HT1080 (cell line): Measurements from ENCODE around the gene LRRC27. TPM values are rescaled to one million over a fixed set of nuclear protein-coding genes. Genes with fewer than 3 reads are reported as not detected.
A peak's percentile ranks its signal among the peaks of the same experiment; 100 is the strongest.

Experiments
- DNase-seq: peaks from one replicate; pipeline ENCODE4 v3.0.0-alpha.2; 2015; ENCODE audit warnings: low read depth
- total RNA-seq: library from RNA; depleted of rRNA; stranded (reverse); fragments of >200 nt; shearing (Covaris generic); gene quantifications from 2 replicates; pipeline ENCODE4 v1.2.3, GENCODE V29; 2014

The LRRC27 gene
- total RNA-seq, 1 experiment from 2014 or later = 5.2 TPM

DNA sequence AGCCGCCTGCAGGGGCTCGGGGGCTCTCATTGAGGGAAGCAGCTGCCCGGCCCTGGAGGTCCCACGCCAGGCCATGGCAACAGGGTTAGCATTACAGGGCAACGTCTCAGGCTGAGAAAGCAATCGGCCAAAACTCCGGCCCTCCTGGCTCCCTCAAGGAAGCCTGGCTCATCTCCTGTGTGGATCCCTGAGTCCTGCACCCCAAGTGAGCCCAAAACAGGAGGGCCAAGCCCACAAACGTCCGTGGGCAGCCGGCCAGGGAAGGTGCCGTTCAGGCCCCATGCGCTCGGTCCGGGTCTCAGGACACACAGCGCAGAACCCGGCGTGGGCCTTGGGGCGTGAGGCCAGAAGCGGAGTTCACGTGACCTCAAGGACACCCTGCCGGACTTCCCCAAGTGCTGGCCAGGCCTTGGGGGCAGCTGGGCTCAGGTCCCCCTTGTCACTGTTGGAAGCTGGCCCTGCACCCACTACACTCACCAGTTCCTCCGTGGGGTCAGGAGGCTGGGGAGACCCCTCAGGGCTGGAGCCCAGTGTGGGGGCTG is 57.0 kb downstream of the LRRC27 start:
- no peak for DNase-seq

DNA sequence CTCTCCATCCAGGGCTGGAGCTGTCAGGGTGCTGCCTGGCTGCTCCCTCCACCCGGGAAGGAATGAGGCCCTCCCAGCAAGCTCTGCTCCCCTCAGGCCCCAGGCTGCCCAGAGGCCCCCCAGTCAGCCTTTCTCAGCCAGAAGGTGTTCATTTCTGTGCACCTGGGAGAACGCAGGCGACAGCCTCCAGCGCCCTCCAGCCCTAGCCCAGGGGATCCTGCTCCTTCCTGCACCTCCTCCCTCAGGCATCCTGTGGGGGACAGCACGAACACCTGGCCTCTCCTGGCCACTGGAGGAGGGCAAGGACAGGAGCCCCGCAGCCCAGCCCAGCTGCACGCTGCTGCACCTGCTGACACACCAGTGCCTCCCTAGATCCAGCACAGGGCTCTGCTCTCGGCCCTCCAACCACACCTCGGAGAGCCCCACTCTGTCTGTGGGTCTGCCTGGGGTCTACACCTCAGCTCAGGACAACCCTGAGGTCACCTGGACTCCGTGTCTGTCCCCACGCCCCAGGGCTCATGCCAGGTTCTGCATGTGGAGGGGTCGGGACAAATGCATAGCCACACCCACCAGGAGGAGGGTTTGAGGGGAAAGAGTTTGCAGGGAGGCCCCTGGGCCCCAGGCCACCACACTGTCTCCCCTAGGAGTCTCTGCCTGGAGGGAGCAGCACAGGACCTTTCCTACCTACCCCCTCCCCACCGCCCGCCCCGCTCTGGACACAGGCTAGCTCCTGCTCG is 57.6 kb downstream of the LRRC27 start:
- no peak for DNase-seq

DNA sequence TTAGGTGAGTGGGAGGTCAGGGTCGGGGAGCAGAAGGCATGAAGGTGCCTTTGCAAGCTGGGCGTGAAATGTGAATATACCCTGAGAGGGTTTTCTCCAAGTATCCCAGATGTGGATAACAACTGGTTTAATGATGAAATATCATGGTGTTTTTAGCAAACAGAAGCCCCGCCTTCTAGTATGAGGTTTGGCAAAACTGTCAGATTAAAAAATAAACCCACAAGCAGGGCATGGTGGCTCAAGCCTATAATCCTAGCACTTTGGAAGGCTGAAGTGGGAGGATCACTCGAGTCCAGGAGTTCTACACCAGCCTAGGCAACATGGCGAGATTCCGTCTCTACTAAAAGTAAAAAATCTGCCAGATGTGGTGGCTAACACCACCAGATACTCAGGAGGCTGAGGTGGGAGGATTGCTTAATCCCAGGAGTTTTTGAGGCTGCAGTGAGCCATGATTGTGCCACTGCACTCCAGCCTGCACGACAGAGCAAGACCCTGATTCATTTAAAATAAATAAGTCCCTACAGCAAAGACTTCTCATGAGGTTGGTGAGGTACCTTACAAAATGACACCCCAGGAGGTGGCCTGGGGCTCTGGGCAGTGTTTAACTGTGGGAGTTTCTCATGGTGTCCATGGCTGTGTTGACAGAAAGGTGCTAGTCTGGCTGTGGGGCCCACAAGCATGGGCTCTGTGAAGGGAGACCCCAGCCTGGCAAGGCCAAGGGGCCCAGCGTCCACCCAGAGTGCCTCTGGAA is 58.4 kb downstream of the LRRC27 start:
- no peak for DNase-seq

DNA sequence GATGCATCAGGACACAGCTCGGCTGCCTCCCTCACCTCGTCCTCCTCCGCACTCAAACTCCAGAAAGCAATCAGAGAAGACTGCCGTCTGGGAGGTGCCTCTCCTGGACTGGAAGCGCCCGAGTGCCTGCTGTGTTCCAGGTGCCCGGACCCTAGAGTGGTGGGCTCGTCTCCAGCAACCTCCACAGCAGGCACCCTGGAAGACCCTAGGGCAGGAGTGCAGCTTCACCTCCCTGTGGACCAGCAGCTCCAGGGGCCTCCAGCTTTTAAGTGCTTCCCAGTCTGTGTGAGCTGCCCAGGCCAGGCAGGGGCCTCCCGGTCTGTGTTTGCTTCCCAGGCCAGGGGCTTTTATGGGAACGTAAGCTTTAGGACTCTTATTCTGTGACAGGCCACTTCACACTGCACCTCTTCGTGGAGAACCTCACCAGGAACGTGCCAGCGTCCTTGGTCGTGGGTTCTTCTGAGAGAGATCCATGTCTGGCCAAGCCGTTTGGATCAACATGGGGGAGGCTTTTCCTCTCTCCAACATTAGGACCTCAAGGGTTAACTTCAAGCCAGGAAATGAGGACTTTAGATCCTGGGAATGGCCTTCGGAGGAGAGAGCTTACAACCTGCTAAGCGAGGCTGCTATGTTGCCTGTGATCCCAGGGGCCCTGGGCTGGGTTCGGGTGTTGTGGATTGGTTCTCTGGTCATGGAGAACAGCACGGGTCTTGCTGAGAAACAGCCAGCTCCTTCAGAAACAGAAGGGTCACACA is 59.1 kb downstream of the LRRC27 start:
- DNase-seq = no peak

DNA sequence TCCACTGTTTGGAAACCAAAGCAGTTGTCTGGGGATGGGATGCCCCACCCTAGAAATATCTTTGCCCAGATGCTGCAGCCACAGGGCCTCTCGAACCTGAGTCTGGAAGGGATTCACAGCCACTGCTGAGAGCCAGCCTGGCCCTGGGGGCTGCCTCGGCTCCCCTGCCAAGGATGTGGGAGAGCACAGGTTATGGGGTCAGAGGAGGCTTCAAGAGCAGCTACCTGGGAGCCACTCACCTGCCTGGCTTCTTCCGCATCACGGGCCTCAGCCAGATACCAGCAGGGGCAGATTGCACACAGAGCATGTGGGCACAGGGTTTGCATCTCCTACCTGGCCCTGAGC is 59.7 kb downstream of the LRRC27 start:
- no peak for DNase-seq

DNA sequence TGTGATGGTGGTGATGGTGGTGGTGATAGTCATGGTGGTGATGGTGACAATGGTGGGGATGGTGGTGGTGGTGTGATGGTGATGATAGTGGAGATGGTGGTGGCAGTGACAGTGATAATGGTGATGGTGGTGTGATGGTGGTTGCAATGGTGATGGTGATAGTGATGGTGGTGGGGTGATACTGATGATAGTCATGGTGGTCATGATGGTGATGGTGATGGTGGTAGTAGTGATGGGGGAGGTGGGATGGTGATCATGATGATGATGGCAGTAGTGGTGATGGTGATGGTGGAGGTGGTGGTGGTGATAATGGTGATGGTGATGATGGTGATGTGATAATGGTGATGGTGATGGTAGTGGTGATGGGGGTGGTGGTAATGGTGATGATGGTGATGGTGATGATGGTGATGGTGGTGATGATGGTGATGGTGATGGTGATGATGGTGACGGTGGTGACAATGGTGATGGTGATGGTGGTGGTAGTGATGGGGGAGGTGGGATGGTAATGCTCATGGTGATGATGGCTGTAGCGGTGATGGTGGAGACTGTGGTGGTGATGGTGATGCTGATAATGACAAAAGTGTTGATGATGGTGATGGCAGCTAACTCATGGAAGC is 60.3 kb downstream of the LRRC27 start:
- DNase-seq = no peak

DNA sequence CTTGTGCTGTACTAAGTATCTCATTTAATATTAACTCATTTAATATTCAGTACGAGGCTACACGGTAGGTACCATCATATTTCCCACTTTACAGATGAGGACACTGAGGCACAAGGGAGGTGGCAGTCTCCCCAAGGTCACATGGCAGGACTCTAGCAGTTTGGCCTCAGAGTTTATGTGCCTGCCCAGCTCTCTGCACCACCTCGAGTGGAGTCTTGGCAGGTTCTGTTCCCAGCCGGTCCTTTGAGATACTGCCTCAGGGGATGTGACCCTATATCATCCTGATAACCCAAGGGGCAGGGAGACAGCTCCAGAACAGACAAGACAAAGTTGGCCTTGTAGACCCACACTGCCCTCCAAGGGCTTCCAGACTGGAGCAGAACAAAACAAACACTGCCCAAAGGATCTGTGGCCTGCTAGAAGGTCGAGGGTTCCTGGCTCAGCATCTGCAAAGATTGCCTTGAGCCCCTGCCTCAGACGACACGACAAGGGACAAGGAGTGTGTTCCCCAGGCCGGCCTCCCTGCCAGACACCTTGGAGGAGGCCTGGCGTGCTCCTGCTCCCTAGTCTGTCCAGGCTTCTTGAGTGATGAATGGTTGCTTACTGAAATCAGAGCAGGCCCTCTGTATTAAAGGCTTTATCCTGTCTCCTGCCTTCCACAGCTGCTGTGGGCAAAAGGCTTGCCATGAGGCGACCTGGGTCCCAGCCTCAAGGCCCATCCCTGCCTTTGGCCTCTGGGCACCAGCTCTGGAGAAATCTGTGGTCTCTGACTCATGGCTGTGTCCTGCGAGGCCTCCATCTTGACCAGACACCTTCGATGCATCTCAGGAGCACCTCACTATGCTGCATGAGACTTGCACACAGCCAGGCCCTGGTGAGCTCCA is 61.1 kb downstream of the LRRC27 start:
- DNase-seq = peak; percentile 26

DNA sequence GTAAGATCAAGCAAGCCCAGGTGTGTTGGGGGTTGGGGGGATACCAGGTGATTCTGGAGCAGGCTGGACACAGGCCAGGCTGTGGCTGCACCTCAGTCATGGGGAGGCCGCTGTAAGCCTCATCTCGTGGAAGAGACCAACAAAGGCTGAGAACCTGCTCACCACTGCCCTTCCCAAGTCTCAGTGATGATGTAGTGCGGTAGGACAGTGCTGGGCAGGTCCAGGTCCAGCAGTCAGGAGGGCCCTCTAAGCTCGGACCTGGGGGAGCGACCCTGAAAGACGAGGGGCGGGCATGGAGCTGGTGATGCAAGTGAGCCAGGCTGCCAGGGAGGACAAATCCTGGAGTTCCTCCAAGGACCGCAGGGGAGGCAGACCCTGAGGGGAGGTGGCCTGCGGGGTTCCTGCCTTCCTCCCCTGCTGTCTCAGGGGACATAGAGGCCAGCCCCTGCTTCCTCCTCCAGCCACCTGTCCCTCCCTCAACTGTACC is 61.7 kb downstream of the LRRC27 start:
- DNase-seq = no peak

DNA sequence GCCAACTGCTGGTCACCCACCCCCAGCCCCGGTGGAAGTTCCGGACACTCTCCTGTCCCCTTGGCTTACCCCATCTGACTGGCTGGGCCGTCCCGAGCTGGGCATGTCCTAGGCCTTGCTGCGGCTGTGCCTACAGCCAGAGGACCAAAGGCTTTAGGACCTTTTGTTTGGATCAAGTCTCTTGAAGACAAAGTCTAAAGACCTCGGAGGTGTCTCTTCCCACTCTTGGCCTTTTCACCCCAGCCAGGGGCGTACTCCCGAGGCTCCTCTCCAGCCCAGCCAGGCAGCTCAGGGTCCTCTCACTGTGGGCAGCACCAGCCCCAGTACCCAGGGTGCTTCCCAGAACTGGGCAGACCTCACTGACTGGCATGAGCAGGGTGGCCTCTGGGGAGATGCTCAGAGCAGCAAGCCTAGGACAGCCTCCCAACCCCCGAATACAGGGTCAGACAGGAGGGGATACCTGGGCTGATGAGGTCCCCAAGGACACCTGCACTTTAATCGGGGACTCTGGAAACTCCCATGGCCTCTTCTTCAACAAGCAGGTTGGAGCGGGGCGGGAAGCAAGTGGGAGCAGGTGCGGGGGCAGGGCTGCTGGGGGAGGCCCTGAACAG is 62.3 kb downstream of the LRRC27 start:
- DNase-seq = no peak

DNA sequence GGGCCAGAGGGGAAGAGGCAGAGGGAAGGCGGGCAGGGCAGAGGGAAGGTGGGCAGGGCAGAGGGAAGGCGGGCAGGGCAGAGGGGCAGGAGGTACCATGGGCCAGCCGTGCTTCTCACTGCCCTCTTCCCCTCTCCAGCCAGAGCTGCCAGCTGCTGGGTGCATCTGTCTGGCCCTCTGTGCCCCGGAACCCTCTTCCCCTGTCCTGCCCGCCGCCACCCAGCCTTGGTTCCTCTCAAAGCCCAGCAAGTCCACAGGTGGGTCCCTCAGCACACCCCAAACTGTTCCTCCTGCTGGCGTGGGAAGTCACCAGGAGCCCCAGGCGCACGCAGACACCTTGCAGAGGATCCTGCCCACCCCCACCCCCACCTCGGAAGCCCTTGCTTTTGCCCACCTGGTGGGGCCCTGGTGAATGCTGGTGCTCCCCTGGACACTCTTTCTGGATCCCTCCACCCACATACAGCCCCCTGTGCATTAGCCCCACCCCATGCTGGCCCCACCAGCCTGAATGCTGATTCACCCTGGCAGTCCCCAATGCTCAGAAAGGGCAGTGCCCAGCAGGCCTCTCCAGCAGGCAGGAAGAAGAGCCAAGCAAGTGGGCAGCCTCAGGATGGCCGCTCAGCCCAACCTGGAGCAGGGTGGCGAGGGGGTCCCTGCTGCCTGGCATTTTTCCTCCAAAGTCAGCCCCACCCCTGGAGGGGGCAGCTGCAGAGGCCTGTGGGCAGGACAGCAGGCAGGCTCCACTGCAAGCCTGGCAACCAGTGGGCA is 63.1 kb downstream of the LRRC27 start:
- no peak for DNase-seq

DNA sequence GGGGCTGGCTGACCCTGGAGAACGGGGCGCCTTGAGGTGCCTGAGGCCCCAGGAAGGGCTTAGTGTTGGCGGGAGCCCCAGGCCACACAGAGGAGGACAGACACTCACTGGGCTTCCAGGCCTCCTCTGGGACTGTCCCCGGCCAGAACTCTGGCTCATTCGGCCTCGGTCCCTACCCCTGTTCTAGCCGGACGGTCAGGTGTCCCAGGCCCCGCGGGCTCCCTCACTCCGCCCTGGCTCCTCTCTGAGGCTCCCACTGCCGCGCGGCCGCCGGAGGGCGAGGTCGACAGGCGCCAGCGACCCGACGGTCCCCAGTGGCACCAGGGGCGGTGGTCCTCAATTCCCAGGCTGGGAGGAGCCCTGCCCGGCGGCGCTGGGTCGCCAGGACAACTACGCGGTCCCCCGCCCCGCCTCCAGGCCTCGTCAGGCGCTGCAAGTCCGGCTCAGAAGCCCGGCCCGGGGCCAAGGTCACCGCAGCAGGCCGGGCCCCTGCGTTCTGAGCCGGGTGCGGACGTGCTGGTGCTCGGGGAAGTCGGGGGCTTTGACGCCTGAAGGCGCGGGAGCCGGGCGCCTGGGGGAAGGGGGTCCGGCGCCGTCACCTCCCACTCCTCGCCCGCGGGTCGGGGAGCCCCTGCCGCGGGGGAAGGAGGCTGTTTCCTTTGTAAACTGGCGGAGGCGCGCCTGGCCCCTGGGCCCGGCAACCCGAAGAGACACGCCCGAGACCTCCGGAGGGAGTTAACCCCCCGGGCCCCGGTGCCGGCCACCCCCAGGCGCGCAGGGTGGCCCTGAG is 63.9 kb downstream of the LRRC27 start:
- DNase-seq = no peak

DNA sequence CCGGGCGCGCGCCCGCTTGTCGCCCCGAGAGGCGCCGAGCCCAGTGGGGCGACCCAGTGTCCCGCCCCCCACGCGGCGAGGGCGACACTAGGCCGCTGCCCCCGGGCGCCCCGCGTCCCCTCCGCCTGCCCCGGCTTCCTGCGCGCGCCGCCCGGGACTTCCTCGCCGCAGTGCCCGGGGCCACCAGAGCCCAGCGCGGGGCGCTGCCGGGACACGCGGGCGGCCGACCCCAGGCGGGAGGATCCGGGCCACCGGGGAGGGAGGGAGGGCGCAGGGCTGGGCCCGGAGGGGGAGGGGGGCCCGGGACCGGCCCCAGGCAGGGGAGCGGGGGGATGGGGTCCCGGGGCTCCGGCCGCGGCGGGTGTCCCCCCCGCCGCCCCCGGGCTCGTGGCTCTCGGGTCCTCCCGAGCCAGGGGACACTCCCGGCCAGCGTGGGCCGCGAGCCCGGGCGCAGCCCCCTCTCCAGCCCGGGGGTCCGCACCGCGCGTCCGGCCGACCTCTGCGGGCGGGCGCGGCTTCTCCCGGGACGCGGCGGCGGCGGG is 64.6 kb downstream of the LRRC27 start:
- DNase-seq = no peak

DNA sequence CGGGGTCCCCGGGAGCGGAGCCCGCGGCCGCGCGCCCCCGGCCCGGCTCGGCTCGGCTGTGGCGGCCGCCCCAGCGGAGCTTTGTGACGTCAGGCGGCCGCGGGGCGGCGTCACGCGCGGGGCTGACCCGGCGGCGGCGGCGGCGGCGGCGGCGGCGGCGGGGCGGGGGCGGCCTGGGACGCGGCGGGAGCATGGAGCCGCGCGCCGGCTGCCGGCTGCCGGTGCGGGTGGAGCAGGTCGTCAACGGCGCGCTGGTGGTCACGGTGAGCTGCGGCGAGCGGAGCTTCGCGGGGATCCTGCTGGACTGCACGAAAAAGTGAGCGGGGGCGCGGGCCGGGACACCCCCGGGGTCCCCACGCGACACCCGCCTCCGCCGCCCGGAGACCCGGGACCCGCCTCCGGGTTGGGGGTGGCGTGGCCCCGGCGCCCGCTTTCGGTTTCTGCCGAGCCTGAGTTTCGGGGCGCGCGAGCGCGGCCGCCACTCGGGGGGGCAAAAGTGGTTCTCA is 65.1 kb downstream of the LRRC27 start, which contains the start of gene PWWP2B:
Gene PWWP2B, plus strand, starts transcription at position 165 of the 506 bp plus-strand sequence. Its CDS starts 27 bp downstream, at position 192.
- DNase-seq = no peak

DNA sequence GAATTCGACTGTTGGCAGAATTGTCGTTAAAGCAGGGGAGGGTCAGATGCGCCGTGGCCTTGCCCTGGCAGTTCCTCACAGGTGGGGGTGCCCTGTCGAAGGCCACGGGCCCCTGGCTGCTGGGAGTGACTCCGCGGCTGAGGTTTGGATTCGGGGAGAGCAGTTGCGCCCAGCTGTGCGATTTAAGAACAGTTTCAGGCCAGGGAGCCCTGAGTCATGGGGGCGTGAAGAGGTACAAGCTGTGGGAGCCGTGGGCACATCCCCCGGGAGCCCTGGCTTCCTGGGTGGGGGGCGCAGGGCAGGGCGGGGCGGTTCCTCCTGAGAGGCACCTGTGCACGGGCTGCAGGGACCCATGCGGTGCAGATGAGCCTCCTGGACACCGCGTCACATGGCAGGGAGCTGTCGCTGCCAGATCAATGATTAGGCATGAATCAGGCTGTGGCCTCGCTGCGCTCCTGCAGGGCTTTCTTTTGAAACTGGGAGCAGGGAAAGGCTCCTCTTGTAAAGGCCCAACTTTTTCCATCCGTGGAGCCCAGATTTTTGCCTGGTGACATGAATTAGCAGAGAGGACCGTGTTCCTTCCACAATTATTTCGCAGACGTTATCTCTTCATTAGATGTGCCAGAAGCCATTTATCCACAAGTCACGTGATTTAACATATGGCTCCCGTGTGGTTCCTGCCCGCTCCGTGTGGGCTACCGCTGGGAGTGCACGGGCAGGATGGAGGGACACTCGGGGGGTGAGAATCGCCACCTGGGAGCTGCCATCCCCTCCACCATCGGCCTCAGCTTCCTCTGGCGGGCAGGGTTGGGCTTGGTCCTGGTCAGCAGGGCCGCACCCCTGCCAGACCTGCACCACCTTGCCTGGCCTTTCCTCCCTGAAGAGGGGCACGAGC is 65.9 kb downstream of the LRRC27 start:
- DNase-seq = peak; percentile 21

DNA sequence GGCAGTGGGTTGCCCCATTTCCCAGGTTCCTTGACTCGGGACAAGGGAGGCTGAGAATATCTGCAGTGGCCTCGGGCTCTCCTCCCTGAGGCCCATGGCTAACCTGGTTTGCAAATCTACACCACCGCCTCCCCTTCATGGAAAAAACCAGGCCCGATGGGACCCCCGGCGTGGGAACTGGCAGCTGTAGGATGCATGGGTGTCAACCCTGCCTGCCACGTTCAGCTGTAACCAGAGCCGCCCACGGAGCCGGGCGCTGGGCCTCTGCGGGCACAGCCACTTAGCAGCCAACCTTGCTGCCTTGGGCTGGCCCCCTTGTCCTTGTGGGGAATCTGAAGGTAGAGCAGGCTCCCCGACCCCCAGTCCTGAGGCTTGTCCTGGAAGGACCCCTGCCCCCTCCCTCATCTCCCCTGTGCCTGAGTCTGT is 66.6 kb downstream of the LRRC27 start:
- no peak for DNase-seq
